HL-60 (cell line): ENCODE data around the gene IWS1.
"Not testable (repeated sequence)": the region's sequence is repeated elsewhere in the genome, so short reads cannot be mapped to it uniquely, and the experiment has no call there.

Source experiments
- DNase-seq, 2 experiments: peaks; one replicate each; pipeline ENCODE4 v3.0.0-alpha.2; 2010 to 2020; ENCODE audit warnings: low read depth in 1 of 2, low spot score in 1 of 2
- H3K27ac ChIP-seq: fragments of 250-450 bp; sonication (Bioruptor Pico); replicated peaks from 2 replicates; pipeline ENCODE4 v1.5.1; 2020; ENCODE audit warnings: mild to moderate bottlenecking, moderate library complexity
- H3K27me3 ChIP-seq: fragments of 250-450 bp; sonication (Bioruptor Pico); 2 replicates; pipeline ENCODE4 v1.5.1; 2021; ENCODE audit warnings: mild to moderate bottlenecking, moderate library complexity; ENCODE audit not compliant: insufficient read depth, poor library complexity, severe bottlenecking
- H3K4me3 ChIP-seq: replicated peaks from 2 replicates; pipeline ENCODE4 v1.5.1; 2011; ENCODE audit warnings: mild to moderate bottlenecking, control low read depth, low read length; ENCODE audit not compliant: insufficient read depth
- CTCF ChIP-seq: IDR thresholded peaks from one replicate; pipeline ENCODE4 v1.5.1; 2011; ENCODE audit warnings: low read length, control low read depth, inconsistent platforms; ENCODE audit not compliant: insufficient read depth
- GABPA ChIP-seq: IDR thresholded peaks from 2 replicates; pipeline ENCODE4 v1.6.1; 2012; ENCODE audit warnings: low read depth
- POLR2AphosphoS5 ChIP-seq: IDR thresholded peaks from 2 replicates; pipeline ENCODE4 v1.6.1; 2012; ENCODE audit warnings: low read depth
- REST ChIP-seq: IDR thresholded peaks from 2 replicates; pipeline ENCODE4 v1.6.1; 2012; ENCODE audit warnings: low read depth; ENCODE audit not compliant: insufficient replicate concordance
- SPI1 ChIP-seq: IDR thresholded peaks from 2 replicates; pipeline ENCODE4 v1.6.1; 2012; ENCODE audit warnings: low read depth, mild to moderate bottlenecking, borderline replicate concordance

IWS1 gene

GRCh38 chr2:127531221-127531648 is 4.9 kb upstream of the IWS1 start:
- TF ChIP-seq CTCF (no peak), SPI1 (no peak)
- Histone ChIP-seq H3K27ac (no peak overlapping the region), H3K27me3 (no peaks in the 10 kb centered on the region), H3K4me3 (no peak overlapping the region)
- no peak for DNase-seq

- Histone ChIP-seq H3K4me3 (no peak overlapping the region), H3K27ac (no peak overlapping the region), H3K27me3 (no peaks in the 10 kb centered on the region)
- TF ChIP-seq CTCF, result no peak
- TF ChIP-seq POLR2AphosphoS5, result no peak
- TF ChIP-seq REST, result no peak
- no peak for TF ChIP-seq SPI1
- no peak for TF ChIP-seq GABPA
- no peak for DNase-seq
These were observed 4.2 kb upstream of the IWS1 start for GRCh38 chr2:127530245-127531140.

GRCh38 chr2:127529416-127529815 is 3.1 kb upstream of the IWS1 start:
- not testable (repeated sequence) for H3K4me3 ChIP-seq, H3K27me3 ChIP-seq, H3K27ac ChIP-seq, DNase-seq

- no peak overlapping the region for H3K27ac ChIP-seq
- H3K27me3 ChIP-seq, result no peaks in the 10 kb centered on the region
- no peak for TF ChIP-seq REST
- no peak for TF ChIP-seq CTCF
- no peak for TF ChIP-seq POLR2AphosphoS5
- no peak for TF ChIP-seq SPI1
- no peak for TF ChIP-seq GABPA
- H3K4me3 ChIP-seq, result no peak overlapping the region
- no peak for DNase-seq
These were observed 2.2 kb upstream of the IWS1 start for GRCh38 chr2:127528487-127528886.
